Cardiac muscle cell (in vitro differentiated cells and primary cell): ENCODE measurements around the gene TMEM233. TPM values are rescaled to one million over a fixed set of nuclear protein-coding genes. Genes with fewer than 3 reads are reported as not detected.

Experiments used
- DNase-seq, 2 donors: peaks; one replicate each; pipeline versions ENCODE4 v3.0.0 to v3.0.0-alpha.2; 2010 to 2017; ENCODE audit warnings: low read depth in 1 of 2, low spot score in 1 of 2
- H3K27ac ChIP-seq: fragments of 200-600 bp; sonication (generic); 2 replicates; pipeline ENCODE4 v1.5.1; 2016
- H3K27me3 ChIP-seq: fragments of 200-600 bp; sonication (generic); 2 replicates; pipeline ENCODE4 v1.6.0; 2016; ENCODE audit warnings: control low read depth
- H3K36me3 ChIP-seq: fragments of 200-600 bp; sonication (generic); 2 replicates; pipeline ENCODE4 v1.5.1; 2016; ENCODE audit warnings: control low read depth
- H3K4me1 ChIP-seq: fragments of 200-600 bp; sonication (generic); 2 replicates; pipeline ENCODE4 v1.8.1; 2017; ENCODE audit warnings: low read depth, mild to moderate bottlenecking, mixed run types
- H3K4me3 ChIP-seq: fragments of 200-600 bp; sonication (generic); 2 replicates; pipeline ENCODE4 v1.5.1; 2016; ENCODE audit warnings: mild to moderate bottlenecking
- H3K9me3 ChIP-seq: fragments of 200-600 bp; sonication (generic); 2 replicates; pipeline ENCODE4 v1.5.1; 2017; ENCODE audit warnings: low read depth, mild to moderate bottlenecking, control low read depth
- polyA plus RNA-seq: library from polyadenylated mRNA; unstranded; fragments of >200 nt; fragmentation: Nextera tagmentation; extraction: Ambion mirVana; gene quantifications from 2 replicates; pipeline ENCODE4 v1.2.1, GENCODE V29; 2016
- total RNA-seq: library from RNA; depleted of rRNA; stranded (reverse); fragments of >200 nt; gene quantifications from 2 replicates; pipeline ENCODE4 v1.2.3, GENCODE V29; 2016
- TF ChIP-seq, protein P1 (sequence below): IDR thresholded peaks from 2 replicates; pipeline ENCODE4 v1.5.1; 2012; ENCODE audit warnings: low read depth, mild to moderate bottlenecking, low read length

TMEM233 gene
- total and polyA plus RNA-seq, 2 experiments from 2014 or later, result 0.06 TPM; not detected in 1

DNA sequence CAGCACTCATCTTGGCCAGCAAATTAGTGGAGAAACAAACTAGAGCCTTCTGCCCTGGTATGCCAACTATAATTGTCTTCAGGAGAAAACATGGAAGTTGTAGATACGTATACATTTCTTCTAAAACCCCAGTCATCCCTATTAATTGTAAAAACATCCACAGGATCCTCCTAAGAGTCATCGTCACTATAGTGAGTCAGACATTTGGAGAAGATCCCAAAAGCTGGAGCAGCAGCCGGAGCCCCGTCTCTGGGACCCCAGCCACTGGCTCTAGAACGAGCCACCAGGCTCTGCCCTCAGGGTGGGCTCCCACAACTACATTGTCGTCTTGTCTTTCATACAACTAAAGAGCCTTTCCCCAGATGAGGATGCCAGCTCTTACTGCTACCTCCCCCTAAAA is 89.8 kb downstream of the TMEM233 start:
- peak in 1 of 2 donors; percentile 20 for DNase-seq
- TF ChIP-seq, protein P1, sequence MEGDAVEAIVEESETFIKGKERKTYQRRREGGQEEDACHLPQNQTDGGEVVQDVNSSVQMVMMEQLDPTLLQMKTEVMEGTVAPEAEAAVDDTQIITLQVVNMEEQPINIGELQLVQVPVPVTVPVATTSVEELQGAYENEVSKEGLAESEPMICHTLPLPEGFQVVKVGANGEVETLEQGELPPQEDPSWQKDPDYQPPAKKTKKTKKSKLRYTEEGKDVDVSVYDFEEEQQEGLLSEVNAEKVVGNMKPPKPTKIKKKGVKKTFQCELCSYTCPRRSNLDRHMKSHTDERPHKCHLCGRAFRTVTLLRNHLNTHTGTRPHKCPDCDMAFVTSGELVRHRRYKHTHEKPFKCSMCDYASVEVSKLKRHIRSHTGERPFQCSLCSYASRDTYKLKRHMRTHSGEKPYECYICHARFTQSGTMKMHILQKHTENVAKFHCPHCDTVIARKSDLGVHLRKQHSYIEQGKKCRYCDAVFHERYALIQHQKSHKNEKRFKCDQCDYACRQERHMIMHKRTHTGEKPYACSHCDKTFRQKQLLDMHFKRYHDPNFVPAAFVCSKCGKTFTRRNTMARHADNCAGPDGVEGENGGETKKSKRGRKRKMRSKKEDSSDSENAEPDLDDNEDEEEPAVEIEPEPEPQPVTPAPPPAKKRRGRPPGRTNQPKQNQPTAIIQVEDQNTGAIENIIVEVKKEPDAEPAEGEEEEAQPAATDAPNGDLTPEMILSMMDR, result no peak
- no peak overlapping the region for H3K27ac ChIP-seq

DNA sequence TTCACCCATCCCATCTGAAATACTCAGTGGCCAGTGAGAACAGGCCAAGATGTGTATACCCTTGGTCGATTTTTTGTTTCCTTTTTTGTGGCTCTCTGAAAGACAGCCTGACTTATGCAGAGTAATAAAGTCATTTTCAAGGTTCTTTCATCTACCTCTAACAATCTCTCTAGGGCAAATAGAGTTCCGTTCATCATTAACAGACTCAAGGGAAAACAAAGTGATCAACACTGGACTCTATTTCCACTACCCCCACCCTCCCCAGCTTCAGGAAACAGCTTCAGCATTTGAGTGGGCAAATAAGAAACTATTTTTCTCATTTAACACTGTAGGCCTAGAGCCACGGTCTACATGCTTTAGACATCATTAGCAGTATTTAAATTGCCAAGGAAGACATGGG is 90.2 kb downstream of the TMEM233 start:
- H3K27ac ChIP-seq, result no peak overlapping the region
- DNase-seq, result no peak
- H3K36me3 ChIP-seq, result peaks cover 22% of the 10 kb centered on the region

More for the DNA sequence above, 89.8 kb downstream of the TMEM233 start:
- H3K9me3 ChIP-seq, result no peaks in the 10 kb centered on the region
- H3K4me1 ChIP-seq, result no peaks in the 10 kb centered on the region
- no peak overlapping the region for H3K4me3 ChIP-seq
- peaks cover 26% of the 10 kb centered on the region for H3K36me3 ChIP-seq
- H3K27me3 ChIP-seq, result no peaks in the 10 kb centered on the region

GRCh38 chr12:119684711-119685369 is 91.3 kb downstream of the TMEM233 start:
- Histone ChIP-seq H3K27me3 (no peaks in the 10 kb centered on the region), H3K27ac (no peak overlapping the region), H3K4me3 (no peak overlapping the region), H3K9me3 (no peaks in the 10 kb centered on the region), H3K4me1 (no peaks in the 10 kb centered on the region), H3K36me3 (peaks cover 14% of the 10 kb centered on the region)
- DNase-seq, result no peak
- TF ChIP-seq, protein P1, result no peak

More for the DNA sequence above, 90.2 kb downstream of the TMEM233 start:
- Histone ChIP-seq H3K4me1 (no peaks in the 10 kb centered on the region), H3K4me3 (no peak overlapping the region), H3K27me3 (no peaks in the 10 kb centered on the region), H3K9me3 (no peaks in the 10 kb centered on the region)
- TF ChIP-seq, protein P1, result no peak

GRCh38 chr12:119685375-119685774 is 91.8 kb downstream of the TMEM233 start:
- H3K27ac ChIP-seq, result no peak overlapping the region
- no peaks in the 10 kb centered on the region for H3K4me1 ChIP-seq
- H3K36me3 ChIP-seq, result peaks cover 11% of the 10 kb centered on the region
- H3K27me3 ChIP-seq, result no peaks in the 10 kb centered on the region
- DNase-seq, result no peak
- TF ChIP-seq, protein P1, result no peak
- H3K9me3 ChIP-seq, result no peaks in the 10 kb centered on the region
- H3K4me3 ChIP-seq, result no peak overlapping the region

DNA sequence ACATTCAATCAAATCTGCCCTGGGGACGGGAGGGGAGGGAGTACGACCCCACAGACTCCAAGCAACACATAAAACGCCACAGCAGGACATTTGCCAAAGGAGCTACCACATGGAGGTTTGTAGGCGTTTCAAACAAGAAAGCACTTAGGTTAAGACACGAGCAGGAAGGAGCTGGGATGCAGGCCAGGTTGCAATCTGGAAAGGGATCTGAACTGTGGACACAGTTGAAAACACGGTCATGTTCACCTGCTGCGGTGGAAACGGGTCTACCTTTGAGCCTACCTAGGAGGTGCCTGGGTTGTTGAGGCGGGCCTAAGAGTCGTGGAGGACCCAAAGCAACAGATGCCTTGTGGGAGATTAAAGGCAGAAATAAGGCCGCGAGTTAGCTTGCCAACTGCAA is 92.8 kb downstream of the TMEM233 start:
- TF ChIP-seq, protein P1, result no peak
- Histone ChIP-seq H3K36me3 (peaks cover 2% of the 10 kb centered on the region), H3K27me3 (no peaks in the 10 kb centered on the region), H3K9me3 (no peaks in the 10 kb centered on the region), H3K27ac (no peak overlapping the region), H3K4me3 (no peak overlapping the region), H3K4me1 (no peaks in the 10 kb centered on the region)
- DNase-seq, result no peak
